ENCODE measurements around the gene DNASE2.
A peak's percentile ranks its signal among the peaks of the same experiment; 100 is the strongest.

Gene DNASE2

DNA sequence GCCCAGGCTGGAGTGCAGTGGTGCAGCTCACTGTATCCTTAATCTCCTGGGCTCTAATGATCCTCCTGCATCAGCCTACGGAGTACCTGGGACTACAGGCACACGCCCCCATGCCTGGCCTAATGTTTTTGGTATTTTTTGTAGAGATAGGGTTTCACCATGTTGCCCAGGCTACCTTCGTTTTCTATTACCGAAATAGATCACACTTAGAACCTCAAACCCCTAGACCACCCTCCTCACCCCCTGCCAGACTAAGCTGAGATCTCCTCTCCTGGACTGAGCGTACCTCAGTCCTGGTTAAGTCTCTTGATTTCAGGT, 5.4 kb upstream of the DNASE2 start:
- no peak for DNase-seq (ENCODE audit: low read depth in 2 of 2)

DNA sequence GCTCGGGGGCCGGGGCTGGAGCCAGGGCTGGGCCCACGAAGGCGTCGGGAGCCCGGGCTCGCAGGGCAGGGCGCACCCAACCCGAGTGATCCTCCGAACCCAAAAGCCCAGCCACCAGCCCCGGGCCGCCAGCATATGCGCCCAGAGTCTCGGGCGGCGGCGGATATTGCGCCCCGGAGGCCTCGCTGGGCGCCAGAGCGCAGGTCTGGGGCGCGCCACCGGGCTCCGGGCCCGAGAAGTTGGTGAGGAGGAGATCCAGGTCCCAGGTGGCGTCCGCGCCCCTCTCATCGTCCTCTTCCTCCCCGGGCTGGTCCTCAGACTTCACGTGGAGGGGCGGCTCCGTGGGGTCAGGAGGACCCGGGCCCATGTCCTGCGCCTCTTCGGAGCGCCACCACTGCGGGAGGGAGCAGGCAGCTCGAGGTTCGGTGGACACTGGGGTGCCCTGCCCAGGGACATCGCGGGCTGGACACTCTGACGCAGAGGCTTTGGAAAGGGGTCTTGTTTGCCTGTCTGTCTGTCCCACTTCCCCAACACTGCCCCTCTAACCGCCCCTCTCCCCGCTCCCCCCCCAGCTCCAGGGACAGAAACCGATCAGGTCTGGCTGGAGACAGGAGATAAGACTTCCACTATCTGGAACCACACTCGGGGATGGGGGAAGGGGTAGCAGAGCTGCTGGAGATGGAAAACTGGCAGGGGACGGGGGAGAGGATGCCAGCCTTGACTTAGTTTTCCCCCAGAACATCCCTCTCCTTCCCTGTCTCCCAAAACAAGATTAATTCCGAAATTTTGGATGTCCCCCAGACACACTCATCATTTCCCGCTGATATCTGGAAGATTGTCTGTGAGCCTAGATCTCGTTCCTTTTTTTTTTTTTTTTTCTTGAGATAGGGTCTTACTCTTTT, 4.8 kb upstream of the DNASE2 start:
- no peak for DNase-seq (ENCODE audit: low read depth in 2 of 2)

DNA sequence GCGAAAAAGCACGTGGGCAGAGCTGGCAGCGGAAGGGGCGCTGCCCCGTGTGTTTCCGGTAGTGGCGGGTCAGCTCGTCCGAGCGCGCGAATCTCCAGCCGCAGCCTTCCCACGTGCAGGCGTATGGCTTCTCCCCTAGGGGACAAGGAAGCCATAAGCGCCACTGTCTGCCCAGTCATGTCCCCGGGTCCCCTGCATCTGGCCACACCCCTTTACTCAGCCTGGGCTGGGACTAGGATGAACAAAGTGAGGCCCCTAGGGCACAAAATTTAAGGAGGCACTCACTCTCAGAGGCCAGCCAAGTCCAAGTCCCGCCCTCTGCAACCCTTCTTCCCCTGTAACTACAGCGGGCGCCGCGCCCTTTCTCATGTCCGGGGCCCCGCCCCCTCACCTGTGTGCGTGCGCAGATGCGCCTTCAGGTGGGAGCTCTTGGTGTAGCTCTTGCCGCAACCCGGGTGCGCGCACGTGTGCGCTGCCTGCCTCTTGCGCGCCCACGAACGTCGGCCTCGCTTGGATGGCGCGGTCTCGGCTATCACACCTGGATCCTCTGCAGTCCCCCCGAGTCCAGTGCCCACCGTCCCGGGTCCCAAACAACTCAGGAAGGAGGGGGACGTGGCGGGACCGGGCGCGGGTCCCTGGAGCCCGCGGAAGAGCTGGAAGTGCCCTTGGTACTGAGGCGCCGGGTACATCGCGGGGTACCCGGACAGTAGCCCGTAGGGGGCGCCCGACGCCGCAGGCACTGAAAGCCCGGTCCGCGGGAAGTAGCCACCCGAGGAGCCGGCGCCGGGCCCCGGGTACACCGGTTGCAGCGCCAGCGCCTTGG, 3.9 kb upstream of the DNASE2 start:
- peak; percentile 88 to 93 for DNase-seq (ENCODE audit: low read depth in 2 of 2)

DNA sequence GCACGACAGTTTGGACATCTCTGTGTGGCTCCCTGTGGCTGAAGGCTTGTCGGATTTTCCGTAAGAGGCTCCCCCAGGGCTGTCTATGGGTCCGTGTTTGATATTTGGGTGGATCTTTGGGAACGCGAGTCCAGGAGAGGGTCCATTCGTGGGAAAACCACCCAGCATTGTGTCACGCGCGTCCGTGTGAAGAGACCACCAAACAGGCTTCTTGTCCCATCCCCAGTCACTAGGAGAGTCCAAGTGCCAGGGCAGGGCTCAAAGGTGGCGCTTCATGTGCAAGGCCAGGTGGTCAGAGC, 3.3 kb upstream of the DNASE2 start:
- no peak for DNase-seq (ENCODE audit: low read depth in 2 of 2)

DNA sequence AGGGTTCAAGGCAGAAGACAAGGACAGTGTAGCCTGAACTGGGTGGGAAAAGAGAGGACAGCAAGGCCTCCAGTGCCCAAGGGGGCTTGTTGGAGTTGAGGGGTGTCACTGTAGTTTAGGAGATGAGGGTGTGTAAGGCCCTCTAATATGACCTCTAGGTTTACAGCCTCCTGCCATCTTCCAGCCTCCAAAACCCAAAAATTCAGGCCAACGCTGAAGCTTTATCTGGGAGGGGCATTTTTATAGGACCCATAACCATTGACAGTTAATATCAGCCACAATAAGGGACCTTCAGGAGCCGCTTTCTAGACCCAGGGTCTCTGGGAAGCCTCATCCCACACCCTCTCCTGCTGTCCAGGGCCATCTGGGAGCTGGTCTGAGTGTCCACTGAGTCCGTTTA, 3.0 kb upstream of the DNASE2 start:
- DNase-seq (ENCODE audit: low read depth in 2 of 2), result no peak

DNA sequence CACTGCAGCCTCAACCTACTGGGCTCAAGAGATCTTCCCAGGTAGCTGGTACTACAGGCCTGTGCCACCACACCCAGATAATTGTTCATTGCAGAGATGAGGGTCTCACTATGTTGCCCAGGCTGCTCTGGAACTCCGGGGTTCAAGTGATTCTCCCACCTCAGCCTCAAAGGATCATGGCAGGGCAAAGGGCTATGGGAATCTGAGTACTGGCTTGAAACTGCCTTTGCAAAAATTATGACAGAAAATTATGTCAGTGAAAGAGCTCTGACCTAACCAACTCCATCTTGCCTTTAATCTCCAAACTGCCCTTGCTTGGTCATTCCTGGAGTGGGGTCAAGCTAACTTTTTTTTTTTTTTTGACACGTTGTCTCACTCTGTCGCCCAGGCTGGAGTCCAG, 1.3 kb upstream of the DNASE2 start:
- no peak for DNase-seq (ENCODE audit: low read depth in 2 of 2)

DNA sequence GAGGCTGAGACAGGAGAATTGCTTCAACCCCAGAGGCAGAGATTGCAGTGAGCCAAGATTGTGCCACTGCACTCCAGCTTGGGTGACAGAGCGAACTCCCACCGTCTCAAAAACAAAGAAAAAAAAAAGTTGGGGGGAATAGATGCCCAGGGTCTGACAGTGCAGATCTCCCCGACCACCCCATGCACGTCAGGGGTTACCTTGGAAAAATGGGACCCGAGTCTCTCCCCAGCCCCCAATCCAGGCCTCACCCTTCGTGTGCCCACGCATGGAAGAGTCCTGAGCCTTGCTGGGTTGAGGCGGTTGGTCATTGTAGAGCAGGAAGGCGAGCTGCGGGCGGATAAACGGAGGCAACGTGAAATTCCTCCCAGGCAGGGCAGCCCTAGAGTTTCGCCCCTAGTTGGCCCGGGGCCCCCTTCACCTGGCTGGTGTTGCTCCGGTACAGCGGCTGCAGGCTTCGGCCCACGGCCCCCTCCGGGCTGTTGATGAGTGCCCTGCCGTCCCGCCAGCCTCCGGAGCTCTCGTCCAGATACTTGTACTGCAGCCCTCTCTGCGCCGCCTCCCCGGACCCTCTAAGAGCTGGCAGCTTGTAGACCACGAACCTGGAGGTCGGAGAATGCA, 588 bp downstream of the DNASE2 start:
- no peak for DNase-seq (ENCODE audit: low read depth in 2 of 2)

DNA sequence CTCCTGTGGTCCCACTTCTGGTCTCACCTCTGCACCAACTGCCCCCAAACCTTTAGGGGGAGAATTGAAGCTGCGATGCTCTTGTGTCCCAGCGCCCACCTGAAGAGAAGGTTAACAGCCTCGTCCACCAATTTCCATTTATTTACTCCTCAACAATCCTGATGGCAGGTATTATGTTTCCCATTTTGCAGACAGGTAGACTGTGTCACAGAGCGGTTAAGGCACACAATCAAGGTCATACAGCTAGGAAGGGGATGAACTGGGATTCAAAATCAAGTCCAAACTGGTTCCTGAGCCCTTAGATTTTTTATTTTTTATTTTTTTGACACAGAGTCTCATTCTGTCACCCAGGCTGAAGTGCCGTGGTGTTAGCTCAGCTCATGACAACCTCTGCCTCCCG, 6.2 kb downstream of the DNASE2 start:
- DNase-seq (ENCODE audit: low read depth in 2 of 2), result no peak

DNA sequence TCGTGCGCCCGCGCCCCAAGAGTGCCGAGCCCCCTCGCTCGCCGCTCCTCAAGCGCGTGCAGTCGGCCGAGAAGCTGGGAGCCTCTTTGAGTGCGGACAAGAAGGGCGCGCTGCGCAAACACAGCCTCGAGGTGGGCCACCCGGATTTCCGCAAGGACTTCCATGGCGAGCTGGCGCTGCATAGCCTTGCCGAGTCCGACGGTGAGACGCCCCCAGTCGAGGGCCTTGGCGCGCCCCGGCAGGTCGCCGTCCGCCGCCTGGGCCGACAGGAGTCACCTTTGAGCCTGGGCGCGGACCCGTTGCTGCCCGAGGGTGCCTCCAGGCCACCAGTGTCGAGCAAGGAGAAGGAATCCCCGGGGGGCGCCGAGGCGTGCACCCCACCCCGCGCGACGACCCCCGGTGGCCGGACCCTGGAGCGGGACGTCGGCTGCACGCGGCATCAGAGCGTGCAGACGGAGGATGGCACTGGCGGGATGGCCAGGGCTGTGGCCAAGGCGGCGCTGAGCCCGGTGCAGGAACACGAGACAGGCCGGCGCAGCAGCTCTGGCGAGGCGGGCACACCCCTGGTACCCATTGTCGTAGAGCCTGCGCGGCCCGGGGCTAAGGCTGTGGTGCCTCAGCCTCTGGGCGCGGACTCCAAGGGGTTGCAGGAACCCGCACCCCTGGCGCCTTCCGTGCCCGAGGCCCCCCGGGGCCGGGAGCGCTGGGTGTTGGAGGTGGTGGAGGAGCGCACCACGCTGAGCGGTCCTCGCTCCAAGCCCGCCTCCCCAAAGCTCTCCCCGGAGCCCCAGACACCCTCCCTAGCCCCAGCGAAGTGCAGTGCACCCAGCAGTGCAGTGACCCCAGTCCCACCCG, 7.1 kb downstream of the DNASE2 start:
- DNase-seq (ENCODE audit: low read depth in 2 of 2), result no peak

DNA sequence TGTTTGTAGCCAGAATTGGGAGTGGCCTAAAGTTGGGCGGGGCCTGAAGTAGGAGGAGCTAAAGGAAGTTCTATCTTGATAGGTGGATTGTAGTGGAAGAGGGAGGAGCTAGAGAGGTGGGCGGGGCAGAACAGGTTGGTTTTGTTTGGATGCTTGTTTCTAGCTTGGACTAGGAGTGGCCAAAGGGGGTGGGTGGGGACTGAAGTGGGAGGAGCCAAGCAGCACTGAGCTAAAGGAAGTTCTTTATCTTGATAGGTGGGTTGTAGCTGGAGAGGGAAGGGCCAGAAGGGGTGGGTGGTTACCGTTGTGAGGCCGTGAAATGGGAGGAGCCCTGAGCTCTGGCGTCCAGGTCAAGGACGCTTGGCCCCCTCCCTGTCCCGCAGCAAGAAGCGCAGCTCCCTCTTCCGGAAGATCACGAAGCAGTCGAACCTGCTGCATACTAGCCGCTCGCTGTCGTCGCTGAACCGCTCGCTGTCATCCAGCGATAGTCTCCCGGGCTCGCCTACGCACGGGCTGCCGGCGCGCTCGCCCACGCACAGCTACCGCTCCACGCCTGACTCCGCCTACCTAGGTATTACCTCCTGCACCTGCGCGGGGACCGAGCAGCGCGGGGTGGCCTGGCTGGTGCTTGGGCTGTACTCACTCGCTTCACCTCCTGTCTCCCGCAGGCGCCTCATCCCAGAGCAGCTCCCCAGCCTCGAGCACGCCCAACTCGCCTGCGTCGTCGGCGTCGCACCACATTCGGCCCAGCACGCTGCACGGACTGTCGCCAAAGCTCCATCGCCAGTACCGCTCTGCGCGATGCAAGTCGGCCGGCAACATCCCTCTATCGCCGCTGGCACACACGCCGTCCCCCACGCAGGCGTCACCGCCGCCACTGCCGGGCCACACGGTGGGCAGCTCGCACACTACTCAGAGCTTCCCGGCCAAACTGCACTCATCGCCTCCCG, 8.0 kb downstream of the DNASE2 start:
- peak; percentile 48 to 64 for DNase-seq (ENCODE audit: low read depth in 2 of 2)

DNA sequence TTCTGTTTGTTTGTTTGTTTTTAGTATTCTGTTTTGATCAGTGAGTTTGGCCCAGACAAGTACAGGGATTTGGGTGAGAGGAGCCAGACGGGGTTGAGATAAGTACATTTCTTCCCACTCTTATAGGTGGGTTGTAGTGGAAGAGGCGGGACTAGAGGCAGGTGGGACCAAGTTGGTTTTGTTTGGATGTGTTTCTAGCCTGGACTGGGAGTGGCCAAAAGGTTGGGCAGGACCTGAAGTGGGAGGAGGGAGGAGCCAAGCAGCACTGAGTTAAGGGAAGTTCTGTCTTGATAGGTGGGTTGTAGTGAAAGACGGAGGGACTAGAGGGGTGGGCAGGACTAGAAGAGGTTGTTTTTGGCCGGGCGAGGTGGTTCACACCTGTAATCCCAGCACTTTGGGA, 9.0 kb downstream of the DNASE2 start:
- DNase-seq (ENCODE audit: low read depth in 2 of 2), result no peak

DNA sequence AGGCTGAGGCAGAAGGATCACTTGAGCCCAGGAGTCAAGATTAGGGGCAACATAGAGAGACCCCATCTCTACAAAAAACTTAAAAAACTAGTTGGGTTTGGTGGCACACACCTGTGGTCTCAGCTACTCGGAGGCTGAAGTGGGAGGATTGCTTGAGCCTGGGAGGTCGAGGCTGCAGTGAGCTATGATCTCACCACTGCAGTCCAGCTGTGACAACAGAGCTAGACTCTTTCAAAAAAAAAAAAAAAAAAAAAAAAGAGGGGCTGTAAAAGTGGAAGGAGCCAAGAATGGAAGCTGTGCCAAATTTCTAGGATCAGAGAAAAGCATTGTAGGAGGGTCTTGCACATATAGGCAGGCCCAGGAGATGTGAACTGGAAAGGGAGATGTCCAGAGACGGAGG, 9.6 kb downstream of the DNASE2 start:
- DNase-seq (ENCODE audit: low read depth in 2 of 2), result no peak

DNA sequence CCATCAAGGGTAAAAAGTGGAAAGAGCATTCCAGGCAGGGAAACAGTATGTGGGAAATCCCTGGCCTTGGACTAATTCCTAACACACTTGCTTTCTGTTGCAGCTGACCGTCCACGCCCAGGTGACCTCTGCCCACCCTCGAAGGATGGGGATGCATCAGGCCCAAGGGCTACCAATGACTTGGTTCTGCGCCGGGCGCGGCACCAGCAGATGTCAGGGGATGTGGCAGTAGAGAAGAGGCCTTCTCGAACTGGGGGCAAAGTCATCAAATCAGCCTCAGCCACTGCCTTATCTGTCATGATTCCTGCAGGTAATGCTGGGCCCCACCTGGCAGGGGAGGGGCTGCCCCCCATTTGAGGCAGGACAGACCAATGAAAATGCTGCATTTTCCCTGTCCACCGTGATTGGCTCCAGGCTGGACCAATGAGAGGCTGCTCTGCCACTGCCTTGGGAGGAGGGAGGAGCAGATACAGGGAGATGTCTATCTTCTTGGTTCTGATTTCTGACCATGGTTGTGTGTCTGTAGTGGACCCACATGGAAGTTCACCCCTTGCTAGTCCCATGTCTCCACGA, 12.6 kb downstream of the DNASE2 start:
- DNase-seq (ENCODE audit: low read depth in 2 of 2), result no peak

DNA sequence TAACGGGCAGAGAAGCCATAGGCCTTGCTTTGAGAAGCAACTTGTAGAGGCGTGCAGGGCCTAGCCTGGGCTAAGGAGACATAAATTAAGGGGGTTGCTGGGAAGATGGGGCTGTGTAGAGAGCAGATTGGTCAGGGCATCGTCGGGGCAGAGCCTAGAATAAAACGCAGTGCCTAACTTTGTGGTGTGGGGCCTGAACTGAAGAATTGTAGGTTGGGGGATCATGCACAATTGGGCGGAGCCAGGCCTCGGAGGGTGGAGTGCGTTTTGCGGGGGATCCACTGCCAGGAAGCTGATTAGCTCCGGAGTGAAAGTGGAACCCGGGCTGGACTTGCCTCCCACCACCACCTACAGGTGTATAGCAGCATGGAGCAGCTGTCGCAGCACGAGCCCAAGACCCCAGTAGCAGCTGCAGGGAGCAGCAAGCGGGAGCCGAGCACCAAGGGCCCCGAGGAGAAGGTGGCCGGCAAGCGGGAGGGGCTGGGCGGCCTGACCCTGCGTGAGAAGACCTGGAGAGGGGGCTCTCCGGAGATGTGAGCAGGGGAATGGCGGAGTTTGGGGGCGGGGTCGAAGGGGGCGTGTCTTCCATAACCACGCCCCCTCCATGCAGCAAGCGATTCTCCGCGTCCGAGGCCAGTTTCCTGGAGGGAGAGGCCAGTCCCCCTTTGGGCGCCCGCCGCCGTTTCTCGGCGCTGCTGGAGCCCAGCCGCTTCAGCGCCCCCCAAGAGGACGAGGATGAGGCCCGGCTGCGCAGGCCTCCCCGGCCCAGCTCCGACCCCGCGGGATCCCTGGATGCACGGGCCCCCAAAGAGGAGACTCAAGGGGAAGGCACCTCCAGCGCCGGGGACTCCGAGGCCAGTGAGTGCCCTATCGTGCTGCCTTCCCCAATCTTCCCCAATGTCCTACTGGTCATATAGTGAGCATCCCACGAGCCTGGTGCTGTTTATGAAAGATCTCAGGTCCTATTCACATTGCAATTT, 13.8 kb downstream of the DNASE2 start:
- peak; percentile 54 to 70 for DNase-seq (ENCODE audit: low read depth in 2 of 2)

DNA sequence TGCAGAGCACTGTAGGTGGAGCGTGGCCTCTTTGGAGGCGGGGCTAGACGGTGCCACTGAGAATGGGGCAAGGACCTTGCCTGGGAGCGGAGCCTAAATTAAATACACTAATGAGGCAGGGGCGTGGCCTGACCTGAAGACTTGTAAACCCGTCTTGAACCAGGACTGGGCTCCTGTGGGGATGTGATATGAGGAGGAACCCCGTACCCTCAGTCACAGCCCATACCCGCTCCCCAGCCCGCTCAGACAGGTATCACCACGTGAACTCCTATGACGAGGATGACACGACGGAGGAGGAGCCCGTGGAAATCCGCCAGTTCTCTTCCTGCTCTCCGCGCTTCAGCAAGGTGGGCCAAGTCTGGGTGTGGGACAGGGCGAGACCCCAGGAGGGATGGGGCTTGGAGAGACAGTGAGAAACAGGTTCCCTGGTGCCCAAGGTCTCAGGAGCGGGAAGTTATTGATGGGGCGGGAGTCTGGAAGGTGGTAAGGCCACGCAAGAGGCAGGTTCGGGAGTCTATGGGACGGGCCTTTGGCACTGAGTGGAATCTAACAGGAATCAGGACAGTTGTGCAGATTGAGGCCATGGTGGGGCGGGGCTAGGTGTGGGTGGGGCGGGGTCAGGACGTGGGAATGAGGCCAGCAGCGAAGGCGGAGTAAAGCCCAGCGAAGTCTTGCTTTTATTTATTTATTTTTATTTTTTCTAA, 14.7 kb downstream of the DNASE2 start:
- DNase-seq (ENCODE audit: low read depth in 2 of 2), result no peak

DNA sequence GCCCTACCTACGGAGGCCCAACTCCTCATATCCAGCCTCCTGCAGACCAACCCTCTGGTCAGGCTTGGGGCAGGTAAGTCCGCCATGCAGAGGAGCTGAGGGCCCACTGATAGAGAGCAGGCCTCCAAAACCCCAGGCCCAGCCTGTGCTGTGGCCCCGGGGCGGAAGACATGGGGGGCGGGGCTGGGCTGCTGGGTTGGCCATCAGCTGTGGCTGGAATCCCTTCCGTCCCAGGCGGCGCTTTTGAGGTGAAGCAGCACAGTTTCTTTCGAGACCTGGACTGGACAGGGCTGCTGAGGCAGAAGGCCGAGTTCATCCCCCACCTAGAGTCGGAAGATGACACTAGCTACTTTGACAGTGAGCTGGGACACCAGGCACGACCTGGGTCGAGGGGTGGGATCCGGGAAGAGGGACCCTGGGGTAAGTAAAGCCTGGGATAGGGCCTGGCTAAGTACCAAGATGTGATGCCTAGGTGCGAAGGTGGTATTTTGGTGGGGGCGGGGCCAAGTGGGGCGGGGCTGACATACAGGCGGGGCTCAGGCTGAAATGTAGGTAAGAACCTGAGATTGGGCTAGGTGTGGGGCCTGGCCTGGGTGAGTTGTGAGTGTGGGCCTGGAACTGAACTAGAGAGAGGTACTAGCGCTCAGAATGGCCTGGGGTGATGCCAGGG, 15.4 kb downstream of the DNASE2 start:
- DNase-seq (ENCODE audit: low read depth in 2 of 2), result no peak

DNA sequence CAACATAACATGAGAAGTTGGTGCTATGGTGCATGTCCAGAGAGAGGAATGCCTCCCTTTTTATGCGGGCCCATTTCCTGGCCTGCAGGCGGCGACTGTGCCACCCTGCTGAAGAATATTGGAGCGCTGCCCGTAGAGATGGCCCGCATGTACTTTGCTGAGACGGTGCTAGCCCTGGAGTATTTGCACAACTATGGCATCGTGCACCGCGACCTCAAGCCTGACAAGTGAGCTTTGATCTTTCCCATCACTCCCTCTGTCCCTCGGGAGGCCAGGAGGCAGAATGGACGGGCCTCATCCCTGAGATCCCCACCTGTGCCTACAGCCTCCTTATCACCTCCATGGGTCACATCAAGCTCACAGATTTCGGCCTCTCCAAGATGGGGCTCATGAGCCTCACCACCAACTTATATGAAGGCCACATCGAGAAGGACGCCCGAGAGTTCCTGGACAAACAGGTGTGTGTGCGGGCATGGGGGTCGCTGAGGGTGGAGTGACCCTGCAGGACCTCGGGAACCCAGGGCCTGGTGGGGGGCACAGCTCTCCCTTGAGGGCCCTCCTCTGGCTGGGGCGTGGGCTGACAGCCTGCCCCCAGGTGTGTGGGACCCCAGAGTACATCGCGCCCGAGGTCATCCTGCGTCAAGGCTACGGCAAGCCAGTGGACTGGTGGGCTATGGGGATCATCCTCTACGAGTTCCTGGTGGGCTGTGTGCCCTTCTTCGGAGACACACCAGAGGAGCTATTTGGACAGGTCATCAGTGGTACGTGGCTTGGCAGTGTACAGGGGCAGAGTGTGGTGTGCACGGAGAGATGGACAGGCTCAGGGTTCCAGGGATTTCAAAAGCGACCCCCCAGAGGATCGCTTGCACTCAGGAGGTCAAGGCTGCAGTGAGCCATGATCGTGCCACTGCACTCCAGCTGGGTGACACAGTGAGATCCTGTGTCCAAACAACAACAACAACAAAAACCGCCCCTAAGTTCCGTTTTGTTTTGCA, 16.2 kb downstream of the DNASE2 start:
- DNase-seq (ENCODE audit: low read depth in 2 of 2), result no peak
